ENCODE results near the gene TCF7L2.

TCF7L2 gene

DNA sequence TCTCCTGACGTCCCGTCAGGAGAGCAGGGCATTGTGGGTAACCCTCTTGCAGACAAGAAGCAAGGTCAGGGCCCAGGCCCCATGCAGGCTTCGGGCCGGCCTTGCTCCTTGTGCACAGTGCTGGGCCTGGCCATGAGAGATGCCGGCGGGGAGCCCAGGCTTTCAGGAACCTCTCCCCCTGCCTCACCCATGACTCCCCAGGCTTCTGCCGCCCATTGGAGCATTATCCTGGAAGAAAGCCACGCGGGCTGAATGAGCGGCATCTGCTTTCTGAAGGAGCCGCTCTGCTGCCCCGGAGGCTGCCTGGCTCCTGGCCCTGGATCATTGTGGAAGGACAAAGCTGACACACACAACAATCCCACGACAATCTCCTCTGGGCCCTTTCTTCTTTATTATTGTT is 233.5 kb downstream of the TCF7L2 start:
- DNase-seq (ENCODE audit: low spot score in 2 of 2) (no peak), ATAC-seq (replicated peaks; ENCODE audit: extremely low read depth, poor library complexity, severe bottlenecking) (no peak)
- Mint-ChIP-seq H3K27me3 (no peaks in the 10 kb centered on the region), H3K4me1 (no peaks in the 10 kb centered on the region), H3K4me3 (no peak overlapping the region), H3K27ac (ENCODE audit: low read depth) (no peak overlapping the region), H3K9me3 (no peaks in the 10 kb centered on the region), H3K36me3 (ENCODE audit: insufficient read depth) (no peaks in the 10 kb centered on the region)

- ATAC-seq (replicated peaks; ENCODE audit: extremely low read depth, poor library complexity, severe bottlenecking) = no peak
- H3K4me1 Mint-ChIP-seq = no peaks in the 10 kb centered on the region
Observed at GRCh38 chr10:113187063-113187777, 237.2 kb downstream of the TCF7L2 start.

DNA sequence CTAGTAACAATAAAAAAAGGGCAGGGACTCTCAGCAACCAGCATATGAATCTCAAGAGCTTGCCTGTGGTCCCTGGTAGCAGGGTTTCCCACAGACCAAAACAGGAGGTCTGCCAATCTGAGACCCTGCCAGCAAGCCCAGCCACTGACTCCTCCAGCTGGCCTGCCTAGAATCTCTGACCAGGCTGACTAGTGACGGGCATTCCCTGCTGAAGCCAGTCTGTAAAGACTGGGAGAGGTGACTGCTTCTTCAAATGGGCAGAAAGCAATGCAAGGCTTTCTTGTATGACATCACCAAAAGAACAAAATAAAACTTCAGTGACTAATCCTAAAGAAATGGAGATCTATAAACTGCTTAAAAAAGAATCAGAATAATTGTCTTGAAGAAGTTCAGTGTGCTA is 249.4 kb downstream of the TCF7L2 start:
- H3K36me3 Mint-ChIP-seq (ENCODE audit: insufficient read depth) = no peaks in the 10 kb centered on the region
- no peaks in the 10 kb centered on the region for H3K4me1 Mint-ChIP-seq
- no peak for DNase-seq (ENCODE audit: low spot score in 2 of 2)
- no peak overlapping the region for H3K4me3 Mint-ChIP-seq
- no peak overlapping the region for H3K27ac Mint-ChIP-seq (ENCODE audit: low read depth)
- H3K27me3 Mint-ChIP-seq = peaks cover 57% of the 10 kb centered on the region
- peaks cover 12% of the 10 kb centered on the region for H3K9me3 Mint-ChIP-seq
- ATAC-seq (replicated peaks; ENCODE audit: extremely low read depth, poor library complexity, severe bottlenecking) = no peak

More at GRCh38 chr10:113187063-113187777, 237.2 kb downstream of the TCF7L2 start:
- Mint-ChIP-seq H3K4me3 (no peak overlapping the region), H3K27me3 (no peaks in the 10 kb centered on the region), H3K27ac (ENCODE audit: low read depth) (no peak overlapping the region), H3K36me3 (ENCODE audit: insufficient read depth) (no peaks in the 10 kb centered on the region), H3K9me3 (no peaks in the 10 kb centered on the region)
- no peak for DNase-seq (ENCODE audit: low spot score in 2 of 2)

DNA sequence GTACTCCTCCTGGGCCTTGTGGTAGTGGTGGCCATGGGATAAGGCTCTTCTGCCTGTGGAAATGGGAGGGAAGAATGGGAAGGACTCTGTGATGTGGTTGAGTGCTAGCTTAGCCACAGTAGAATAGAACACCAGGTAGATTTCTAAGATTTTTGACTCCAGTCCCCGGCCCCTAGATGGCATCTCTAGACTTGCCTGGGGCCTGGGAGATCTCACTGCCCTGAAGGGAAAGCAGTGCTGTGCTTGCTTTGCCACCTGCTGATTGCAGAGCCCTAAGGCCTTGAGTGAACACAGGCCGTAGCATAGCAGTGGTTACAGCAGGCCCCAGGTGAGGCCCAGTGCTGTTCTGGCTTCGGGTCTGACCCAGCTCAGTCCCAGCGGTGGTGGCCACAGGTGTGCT is 252.0 kb downstream of the TCF7L2 start:
- ATAC-seq (replicated peaks; ENCODE audit: extremely low read depth, poor library complexity, severe bottlenecking) = no peak
- H3K4me3 Mint-ChIP-seq = no peak overlapping the region

DNA sequence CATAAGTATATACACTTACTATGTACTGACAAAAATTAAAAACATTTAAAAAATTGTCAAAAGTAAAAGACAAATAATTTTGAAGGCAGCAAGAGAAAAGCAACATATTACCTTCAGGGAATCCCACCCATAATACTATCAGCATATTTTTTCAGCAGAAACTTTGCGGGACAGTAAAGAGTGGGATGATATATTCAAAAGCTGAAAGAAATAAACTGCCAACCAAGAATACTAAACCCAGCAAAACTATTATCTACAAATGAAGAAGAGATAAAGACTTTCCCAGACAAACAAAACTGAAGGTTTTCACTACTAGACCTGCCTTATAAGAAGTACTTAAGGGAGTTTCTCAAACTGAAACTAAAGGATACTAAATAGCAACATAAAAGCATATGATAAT is 257.9 kb downstream of the TCF7L2 start:
- ATAC-seq (replicated peaks; ENCODE audit: extremely low read depth, poor library complexity, severe bottlenecking) (no peak), DNase-seq (ENCODE audit: low spot score in 2 of 2) (no peak)
- Mint-ChIP-seq H3K9me3 (peaks cover 32% of the 10 kb centered on the region), H3K27me3 (peaks cover 10% of the 10 kb centered on the region), H3K36me3 (ENCODE audit: insufficient read depth) (no peaks in the 10 kb centered on the region), H3K4me1 (no peaks in the 10 kb centered on the region), H3K27ac (ENCODE audit: low read depth) (no peak overlapping the region), H3K4me3 (no peak overlapping the region)

More for the DNA sequence above, 252.0 kb downstream of the TCF7L2 start:
- Mint-ChIP-seq H3K36me3 (ENCODE audit: insufficient read depth) (no peaks in the 10 kb centered on the region), H3K9me3 (peaks cover 17% of the 10 kb centered on the region), H3K27ac (ENCODE audit: low read depth) (no peak overlapping the region), H3K4me1 (no peaks in the 10 kb centered on the region), H3K27me3 (peaks cover 43% of the 10 kb centered on the region)
- no peak for DNase-seq (ENCODE audit: low spot score in 2 of 2)

- H3K4me1 Mint-ChIP-seq = no peaks in the 10 kb centered on the region
- no peaks in the 10 kb centered on the region for H3K27me3 Mint-ChIP-seq
- ATAC-seq (replicated peaks; ENCODE audit: extremely low read depth, poor library complexity, severe bottlenecking) (no peak), DNase-seq (ENCODE audit: low spot score in 2 of 2) (no peak)
- peaks cover 1% of the 10 kb centered on the region for H3K36me3 Mint-ChIP-seq (ENCODE audit: insufficient read depth)
- no peak overlapping the region for H3K4me3 Mint-ChIP-seq
- peaks cover 16% of the 10 kb centered on the region for H3K9me3 Mint-ChIP-seq
- H3K27ac Mint-ChIP-seq (ENCODE audit: low read depth) = no peak overlapping the region
Observed at GRCh38 chr10:113213035-113213434, 263.0 kb downstream of the TCF7L2 start.

DNA sequence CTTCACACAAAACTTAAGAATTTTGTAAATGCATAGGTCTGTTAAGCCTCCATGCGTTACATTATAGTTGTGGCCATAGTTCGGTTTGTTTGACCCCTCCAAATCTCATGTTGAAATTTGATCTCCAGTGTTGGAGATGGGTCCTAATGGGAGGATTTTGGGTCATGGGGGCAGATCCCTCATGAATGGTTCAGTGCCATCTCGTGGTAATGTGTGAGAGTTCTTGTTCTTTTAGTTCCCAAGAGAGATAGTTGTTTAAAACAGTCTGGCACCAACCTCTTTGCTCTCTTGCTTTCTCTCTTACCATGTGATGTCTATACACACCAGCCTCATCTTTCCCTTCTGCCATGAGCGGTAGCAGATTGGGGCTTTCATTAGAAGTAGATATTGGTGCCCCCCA is 264.3 kb downstream of the TCF7L2 start:
- Mint-ChIP-seq H3K4me1 (no peaks in the 10 kb centered on the region), H3K36me3 (ENCODE audit: insufficient read depth) (peaks cover 1% of the 10 kb centered on the region)
- no peak for ATAC-seq (replicated peaks; ENCODE audit: extremely low read depth, poor library complexity, severe bottlenecking)

DNA sequence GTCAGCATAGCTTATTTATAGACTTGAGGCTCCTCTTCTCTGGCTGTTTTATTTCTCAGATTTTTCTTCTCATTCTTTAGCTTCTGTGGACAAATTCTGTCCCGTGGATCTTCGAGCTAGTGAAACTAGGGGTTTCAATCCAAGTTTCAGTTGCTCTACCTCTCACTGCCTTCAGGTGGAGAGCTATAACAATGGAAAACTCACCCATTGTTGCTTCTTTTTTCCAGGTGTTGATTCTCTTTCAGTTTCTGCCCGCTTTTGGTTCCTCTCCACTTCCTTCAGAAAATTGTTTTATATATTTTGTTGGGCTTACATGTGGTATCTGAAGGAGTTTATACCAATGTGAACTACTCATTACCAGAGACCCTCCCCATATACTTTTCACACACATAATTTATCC is 266.1 kb downstream of the TCF7L2 start:
- no peak for ATAC-seq (replicated peaks; ENCODE audit: extremely low read depth, poor library complexity, severe bottlenecking)
- Mint-ChIP-seq H3K36me3 (ENCODE audit: insufficient read depth) (peaks cover 1% of the 10 kb centered on the region), H3K27me3 (no peaks in the 10 kb centered on the region), H3K27ac (ENCODE audit: low read depth) (no peak overlapping the region), H3K4me1 (no peaks in the 10 kb centered on the region), H3K4me3 (no peak overlapping the region), H3K9me3 (no peaks in the 10 kb centered on the region)
- DNase-seq (ENCODE audit: low spot score in 2 of 2) = no peak

More for the DNA sequence above, 264.3 kb downstream of the TCF7L2 start:
- Mint-ChIP-seq H3K27ac (ENCODE audit: low read depth) (no peak overlapping the region), H3K9me3 (peaks cover 5% of the 10 kb centered on the region), H3K27me3 (no peaks in the 10 kb centered on the region), H3K4me3 (no peak overlapping the region)
- no peak for DNase-seq (ENCODE audit: low spot score in 2 of 2)
